Activated CD8-positive, alpha-beta T cell treated with anti-CD3 and anti-CD28 coated beads for 36 hours (primary cell): Measurements from ENCODE around the gene ABCA1. TPM values are rescaled to one million over a fixed set of nuclear protein-coding genes. Genes with fewer than 3 reads are reported as not detected.

Experiments used
- ATAC-seq: fragments of 200-7000 bp; cut with Tn5 transposase; one replicate; pipeline ENCODE4 v1.10.0; 2021; ENCODE audit warnings: mild to moderate bottlenecking, moderate library complexity
- CTCF ChIA-PET: fragments of 350-600 bp; sonication (Branson Sonifier 250); formaldehyde crosslinking; loops from one replicate; lab custom pipeline; 2021; ENCODE audit warnings: antibody characterized with exemption; lab: Charles Lee
- POLR2A ChIA-PET: fragments of 350-600 bp; sonication (Branson Sonifier 250); formaldehyde crosslinking; loops from one replicate; lab custom pipeline; 2021; ENCODE audit warnings: antibody characterized with exemption; lab: Charles Lee
- DNase-seq: peaks from one replicate; pipeline ENCODE4 v3.0.0-alpha.2; 2020
- H3K27ac Mint-ChIP-seq: one replicate; pipeline ENCODE4 v1.8.0; 2021; ENCODE audit warnings: mild to moderate bottlenecking, mixed read lengths
- H3K27me3 Mint-ChIP-seq: one replicate; pipeline ENCODE4 v1.8.0; 2021; ENCODE audit warnings: mixed read lengths
- H3K36me3 Mint-ChIP-seq: one replicate; pipeline ENCODE4 v1.8.0; 2021; ENCODE audit warnings: low read depth, mixed read lengths
- H3K4me1 Mint-ChIP-seq: one replicate; pipeline ENCODE4 v1.8.0; 2021; ENCODE audit warnings: low read depth, mixed read lengths
- H3K4me3 Mint-ChIP-seq: one replicate; pipeline ENCODE4 v1.8.0; 2021; ENCODE audit warnings: mild to moderate bottlenecking, moderate library complexity, mixed read lengths
- H3K9me3 Mint-ChIP-seq: one replicate; pipeline ENCODE4 v1.8.0; 2021; ENCODE audit warnings: mixed read lengths
- intact Hi-C: fragments of 100-400 bp; cut with micrococcal nuclease; formaldehyde crosslinking; loops from one replicate; pipeline ENCODE4 v1.10.0; 2022
- total RNA-seq, 2 experiments: library from RNA; stranded (reverse); gene quantifications; one replicate each; pipeline ENCODE4 v1.2.3, GENCODE V29; 2021
- TF ChIP-seq, protein P1 (sequence below): fragments of 200-600 bp; IDR thresholded peaks from one replicate; pipeline ENCODE4 v1.8.0; 2022; ENCODE audit warnings: antibody characterized with exemption, mild to moderate bottlenecking

The ABCA1 gene
- total RNA-seq, 2 experiments from 2014 or later, result 0.20 to 0.38 TPM

DNA sequence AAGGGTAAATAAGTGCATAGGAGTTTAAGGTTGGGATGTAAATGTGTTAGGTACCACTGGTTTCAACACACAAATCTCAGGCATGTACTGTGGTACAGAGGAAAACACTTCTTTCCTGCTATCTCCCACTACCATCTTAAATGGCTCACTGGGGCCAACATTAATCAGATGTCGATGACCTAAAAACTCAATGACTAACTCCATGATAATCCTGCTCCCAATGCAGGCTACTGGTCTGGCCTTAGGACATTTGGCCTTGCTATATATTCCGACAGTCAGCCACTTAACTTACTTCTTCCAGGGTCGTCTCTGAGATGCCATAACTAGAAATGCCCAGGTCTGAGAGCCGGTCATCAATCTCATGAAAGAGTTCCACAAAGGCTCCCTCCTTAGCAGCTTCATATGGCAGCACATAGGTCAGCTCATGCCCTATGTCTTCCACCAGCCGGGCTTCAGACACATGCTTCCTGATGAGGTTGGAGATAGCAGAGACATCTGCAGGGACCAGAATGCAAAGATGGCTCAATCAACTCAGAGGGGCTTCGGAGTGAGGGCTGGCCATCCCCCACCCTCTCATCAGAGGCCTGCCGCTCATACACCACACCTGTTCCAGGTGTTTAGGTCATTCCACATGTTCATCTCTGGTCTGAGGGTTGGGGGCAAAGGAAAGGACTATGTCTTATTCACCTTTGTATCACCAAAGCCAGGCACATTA, 111.9 kb downstream of the ABCA1 start:
- H3K4me1 Mint-ChIP-seq, result no peaks in the 10 kb centered on the region
- POLR2A ChIA-PET, result no interaction called here
- TF ChIP-seq, protein P1, sequence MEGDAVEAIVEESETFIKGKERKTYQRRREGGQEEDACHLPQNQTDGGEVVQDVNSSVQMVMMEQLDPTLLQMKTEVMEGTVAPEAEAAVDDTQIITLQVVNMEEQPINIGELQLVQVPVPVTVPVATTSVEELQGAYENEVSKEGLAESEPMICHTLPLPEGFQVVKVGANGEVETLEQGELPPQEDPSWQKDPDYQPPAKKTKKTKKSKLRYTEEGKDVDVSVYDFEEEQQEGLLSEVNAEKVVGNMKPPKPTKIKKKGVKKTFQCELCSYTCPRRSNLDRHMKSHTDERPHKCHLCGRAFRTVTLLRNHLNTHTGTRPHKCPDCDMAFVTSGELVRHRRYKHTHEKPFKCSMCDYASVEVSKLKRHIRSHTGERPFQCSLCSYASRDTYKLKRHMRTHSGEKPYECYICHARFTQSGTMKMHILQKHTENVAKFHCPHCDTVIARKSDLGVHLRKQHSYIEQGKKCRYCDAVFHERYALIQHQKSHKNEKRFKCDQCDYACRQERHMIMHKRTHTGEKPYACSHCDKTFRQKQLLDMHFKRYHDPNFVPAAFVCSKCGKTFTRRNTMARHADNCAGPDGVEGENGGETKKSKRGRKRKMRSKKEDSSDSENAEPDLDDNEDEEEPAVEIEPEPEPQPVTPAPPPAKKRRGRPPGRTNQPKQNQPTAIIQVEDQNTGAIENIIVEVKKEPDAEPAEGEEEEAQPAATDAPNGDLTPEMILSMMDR, result no peak
- ATAC-seq, result no peak
- no peak for DNase-seq
- no peak overlapping the region for H3K4me3 Mint-ChIP-seq
- H3K27ac Mint-ChIP-seq, result no peak overlapping the region
- intact Hi-C loops, result no loop called here
- CTCF ChIA-PET, result no interaction called here
- peaks cover 5% of the 10 kb centered on the region for H3K36me3 Mint-ChIP-seq
- H3K9me3 Mint-ChIP-seq, result no peaks in the 10 kb centered on the region
- no peaks in the 10 kb centered on the region for H3K27me3 Mint-ChIP-seq

DNA sequence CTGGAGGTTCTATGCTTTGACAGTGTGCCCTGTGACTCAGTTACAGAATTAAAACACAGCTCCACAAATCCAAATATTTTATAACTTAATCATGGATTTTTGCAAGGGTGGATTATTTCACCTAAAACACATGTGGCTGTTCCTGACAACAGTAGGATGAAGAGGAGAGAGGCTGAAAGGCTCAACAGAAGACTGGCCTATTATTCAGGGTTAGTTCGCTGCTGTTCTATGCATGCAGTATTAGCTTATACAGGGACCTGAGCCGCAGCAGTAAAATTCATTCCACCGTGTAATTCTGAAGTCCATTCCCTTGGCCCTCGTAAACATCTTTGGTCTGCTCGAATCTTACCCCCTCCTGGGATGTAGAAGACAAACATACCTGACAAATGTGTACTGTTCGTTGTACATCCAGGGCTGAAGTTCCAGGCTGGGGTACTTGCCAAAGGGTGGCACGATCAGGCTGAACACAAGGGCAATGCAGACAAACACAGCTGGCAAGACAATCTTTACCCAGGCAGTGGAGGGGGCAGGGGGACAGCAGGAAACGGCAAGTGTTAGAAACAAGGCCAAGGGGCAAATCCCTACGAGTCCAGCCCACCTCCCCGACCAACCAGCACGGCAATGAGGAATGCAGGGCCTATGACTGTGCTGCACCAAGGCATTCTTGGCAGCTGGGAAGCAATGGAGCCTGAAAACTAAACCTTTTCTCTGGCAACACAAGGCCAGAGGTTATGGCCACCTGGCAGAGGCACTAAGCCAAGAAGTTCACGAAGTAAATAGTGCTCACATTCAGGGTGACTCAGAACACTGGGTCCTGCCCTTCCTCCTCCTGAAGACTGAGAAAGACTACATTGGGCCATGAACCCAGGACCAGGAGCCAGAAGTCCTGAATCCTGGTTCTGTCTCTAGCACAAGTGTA, 117.3 kb downstream of the ABCA1 start:
- intact Hi-C loops, result no loop called here
- H3K27me3 Mint-ChIP-seq, result no peaks in the 10 kb centered on the region
- no peak overlapping the region for H3K4me3 Mint-ChIP-seq
- no peak overlapping the region for H3K27ac Mint-ChIP-seq
- no peak for ATAC-seq
- DNase-seq, result no peak
- ChIA-PET POLR2A (interaction anchor here (0.5 kb wide), 1 partner anchor 1534 kb away, joined by 4 read pairs; no protein-coding TSS in a partner anchor), CTCF (no interaction called here)
- TF ChIP-seq, protein P1, result no peak
- H3K9me3 Mint-ChIP-seq, result no peaks in the 10 kb centered on the region
- no peaks in the 10 kb centered on the region for H3K4me1 Mint-ChIP-seq
- H3K36me3 Mint-ChIP-seq, result no peaks in the 10 kb centered on the region

DNA sequence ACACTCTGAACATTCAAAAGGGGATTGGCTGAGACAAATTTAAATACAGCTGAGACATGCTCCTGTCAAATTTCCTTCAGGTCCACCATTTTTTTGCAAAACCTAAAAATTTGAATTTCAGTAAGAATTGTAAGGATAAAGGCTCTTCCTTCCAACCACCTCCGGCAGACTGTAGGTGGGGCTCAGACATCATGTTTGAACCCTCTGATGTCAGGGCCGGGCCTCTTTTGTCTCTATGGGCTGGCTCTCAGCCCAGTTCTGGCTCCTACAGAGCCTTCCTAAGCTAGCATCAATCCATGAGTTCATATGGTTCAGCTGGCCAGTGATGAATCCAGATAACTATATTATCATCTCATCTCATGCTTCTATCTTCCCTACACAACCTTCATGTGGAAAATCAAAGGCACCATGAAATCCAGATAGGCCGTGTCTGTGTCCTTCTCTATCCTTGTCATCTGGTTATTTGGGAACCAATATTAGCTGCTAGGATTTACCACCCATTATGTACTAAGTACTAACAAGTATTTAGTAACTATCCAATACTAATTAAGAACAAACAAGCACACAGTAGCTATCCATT, 119.8 kb downstream of the ABCA1 start:
- no peaks in the 10 kb centered on the region for H3K36me3 Mint-ChIP-seq
- CTCF ChIA-PET, result no interaction called here
- no peak overlapping the region for H3K4me3 Mint-ChIP-seq

DNA sequence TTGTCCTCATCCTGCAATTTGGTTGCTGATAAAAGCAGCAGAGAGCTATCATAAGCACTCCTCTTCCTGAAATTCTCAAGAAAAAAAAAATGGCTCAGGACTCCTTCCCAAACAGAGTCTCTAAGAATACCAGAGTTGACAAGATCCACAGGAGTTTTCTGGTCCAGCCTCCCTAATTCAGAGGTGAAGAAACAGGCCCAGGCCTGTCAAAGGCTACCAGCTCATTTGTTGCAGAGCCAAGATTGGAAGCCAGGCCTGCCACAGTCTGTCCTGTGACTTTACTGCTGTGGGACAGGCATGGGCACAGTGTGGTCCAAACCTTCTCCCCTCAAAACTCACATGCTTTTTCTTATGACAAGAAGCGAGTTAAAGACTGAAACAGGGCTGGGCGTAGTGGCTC, 122.5 kb downstream of the ABCA1 start:
- ChIA-PET POLR2A (no interaction called here), CTCF (no interaction called here)
- TF ChIP-seq, protein P1, result no peak
- Mint-ChIP-seq H3K9me3 (no peaks in the 10 kb centered on the region), H3K36me3 (no peaks in the 10 kb centered on the region), H3K27ac (no peak overlapping the region), H3K4me3 (no peak overlapping the region), H3K4me1 (no peaks in the 10 kb centered on the region), H3K27me3 (no peaks in the 10 kb centered on the region)
- no peak for DNase-seq
- ATAC-seq, result no peak
- intact Hi-C loops, result no loop called here

More for the DNA sequence above, 119.8 kb downstream of the ABCA1 start:
- DNase-seq (peak; percentile 6), ATAC-seq (no peak)
- intact Hi-C loops, result no loop called here
- Mint-ChIP-seq H3K27me3 (no peaks in the 10 kb centered on the region), H3K4me1 (no peaks in the 10 kb centered on the region), H3K9me3 (no peaks in the 10 kb centered on the region), H3K27ac (no peak overlapping the region)
- TF ChIP-seq, protein P1, result no peak
- POLR2A ChIA-PET, result no interaction called here
